ENCODE measurements around the gene EPS8. TPM values are rescaled to one million over a fixed set of nuclear protein-coding genes. Genes with fewer than 3 reads are reported as not detected.

Gene EPS8
- total RNA-seq, 1 donor from 2014 or later: 2.8 TPM

DNA sequence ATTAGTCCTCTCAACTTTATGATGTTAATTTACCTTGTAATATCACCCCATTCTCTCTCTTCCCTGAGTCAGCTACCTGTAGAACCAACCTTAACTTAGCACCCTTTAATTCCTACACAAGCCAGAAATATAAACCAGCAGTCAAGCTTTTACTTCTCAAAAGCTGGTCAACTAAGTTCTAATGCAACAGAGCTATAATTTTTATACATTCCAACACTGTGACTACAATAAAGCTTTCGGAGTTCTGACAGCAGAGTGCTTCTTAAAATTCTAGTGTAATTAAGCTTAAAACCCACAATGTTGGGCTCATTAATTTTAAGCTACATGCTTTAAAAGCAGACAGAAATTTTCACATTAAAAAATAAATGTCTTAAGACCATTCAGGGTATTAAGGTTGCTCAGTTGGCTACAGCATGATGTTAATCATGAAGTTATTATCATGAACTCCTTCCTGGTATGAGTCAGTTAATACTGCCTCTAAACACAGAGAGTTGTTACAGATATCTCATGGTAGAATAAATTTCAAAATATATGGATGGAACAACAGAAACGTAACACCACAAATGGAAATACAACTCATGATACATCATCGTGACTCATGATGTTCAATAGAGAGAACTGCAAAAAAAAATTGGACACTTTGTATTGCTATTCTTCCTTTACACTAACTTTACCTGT lies 126.7 kb downstream of the EPS8 start:
- no peak for DNase-seq (ENCODE audit: low spot score)
- Mint-ChIP-seq H3K9me3 (no peaks in the 10 kb centered on the region), H3K27ac (no peak overlapping the region), H3K27me3 (ENCODE audit: low read depth) (peaks cover 1% of the 10 kb centered on the region), H3K4me1 (ENCODE audit: low read depth) (no peaks in the 10 kb centered on the region), H3K36me3 (ENCODE audit: low read depth) (no peaks in the 10 kb centered on the region), H3K4me3 (ENCODE audit: low read depth) (no peak overlapping the region)
- intact Hi-C loops (cut with micrococcal nuclease): no loop called here

DNA sequence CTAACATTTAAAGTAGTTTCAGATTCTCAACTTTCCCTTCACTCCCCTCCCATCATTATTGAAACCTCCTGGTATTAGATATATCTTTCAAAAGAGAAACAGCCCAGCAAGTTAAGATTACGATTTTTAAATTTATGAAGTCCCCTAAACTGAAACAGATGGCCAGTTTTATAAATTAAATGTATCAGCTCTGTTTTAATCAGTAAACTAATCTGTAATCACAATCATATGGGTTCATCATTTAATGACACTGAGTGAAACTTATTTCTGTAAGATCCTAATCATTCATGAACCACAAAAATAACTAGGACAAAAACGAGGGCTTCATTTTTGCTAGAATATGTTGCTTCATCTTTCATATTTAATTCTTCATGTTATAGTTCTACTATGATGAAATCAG lies 137.8 kb downstream of the EPS8 start:
- Mint-ChIP-seq H3K27me3 (ENCODE audit: low read depth) (no peaks in the 10 kb centered on the region), H3K36me3 (ENCODE audit: low read depth) (no peaks in the 10 kb centered on the region), H3K4me1 (ENCODE audit: low read depth) (no peaks in the 10 kb centered on the region), H3K27ac (no peak overlapping the region), H3K9me3 (no peaks in the 10 kb centered on the region), H3K4me3 (ENCODE audit: low read depth) (no peak overlapping the region)
- DNase-seq (ENCODE audit: low spot score): no peak
- intact Hi-C loops (cut with micrococcal nuclease): no loop called here

DNA sequence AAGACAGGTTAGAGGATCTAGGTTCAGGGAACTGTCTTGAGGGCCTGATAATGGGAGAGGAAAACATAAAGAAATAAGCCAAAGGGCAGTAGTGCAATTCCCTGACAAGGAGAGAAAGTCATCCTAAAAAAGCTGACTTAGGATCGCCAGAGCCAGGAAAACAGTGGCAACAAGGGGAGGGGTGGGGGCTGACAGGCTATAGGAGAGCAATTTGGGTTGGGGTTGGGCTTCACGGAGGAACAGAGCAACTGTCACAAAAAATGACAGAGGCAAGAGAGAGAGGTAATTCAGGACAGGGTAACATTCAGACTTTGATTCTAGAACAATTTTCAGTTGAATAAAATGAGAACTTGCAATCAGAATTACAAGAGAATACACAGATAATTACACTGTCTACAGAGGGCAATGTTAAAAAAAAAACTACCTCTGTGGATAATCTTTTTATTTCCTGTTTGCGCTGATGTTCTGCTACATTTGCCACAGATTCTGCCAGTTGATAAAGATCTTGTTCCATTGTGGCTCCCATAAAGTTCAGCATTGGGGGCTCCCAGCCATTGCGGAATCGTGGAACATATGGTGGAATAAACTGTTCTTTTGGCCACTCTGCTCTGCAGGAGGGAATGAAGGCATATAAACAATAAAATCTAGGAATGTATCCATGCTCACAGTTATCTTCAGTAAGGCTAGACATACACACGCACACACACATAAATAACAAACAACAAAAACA lies 138.6 kb downstream of the EPS8 start:
- Mint-ChIP-seq H3K4me1 (ENCODE audit: low read depth) (no peaks in the 10 kb centered on the region), H3K27me3 (ENCODE audit: low read depth) (no peaks in the 10 kb centered on the region), H3K27ac (no peak overlapping the region), H3K4me3 (ENCODE audit: low read depth) (no peak overlapping the region), H3K36me3 (ENCODE audit: low read depth) (no peaks in the 10 kb centered on the region), H3K9me3 (no peaks in the 10 kb centered on the region)
- intact Hi-C loops (cut with micrococcal nuclease): no loop called here
- DNase-seq (ENCODE audit: low spot score): no peak

GRCh38 chr12:15649347-15649746 lies 139.8 kb downstream of the EPS8 start:
- intact Hi-C loops (cut with micrococcal nuclease): no loop called here
- H3K36me3 Mint-ChIP-seq (ENCODE audit: low read depth): no peaks in the 10 kb centered on the region
- DNase-seq (ENCODE audit: low spot score): no peak
- H3K27me3 Mint-ChIP-seq (ENCODE audit: low read depth): no peaks in the 10 kb centered on the region
- no peak overlapping the region for H3K4me3 Mint-ChIP-seq (ENCODE audit: low read depth)
- H3K4me1 Mint-ChIP-seq (ENCODE audit: low read depth): no peaks in the 10 kb centered on the region
- H3K9me3 Mint-ChIP-seq: no peaks in the 10 kb centered on the region
- H3K27ac Mint-ChIP-seq: no peak overlapping the region

DNA sequence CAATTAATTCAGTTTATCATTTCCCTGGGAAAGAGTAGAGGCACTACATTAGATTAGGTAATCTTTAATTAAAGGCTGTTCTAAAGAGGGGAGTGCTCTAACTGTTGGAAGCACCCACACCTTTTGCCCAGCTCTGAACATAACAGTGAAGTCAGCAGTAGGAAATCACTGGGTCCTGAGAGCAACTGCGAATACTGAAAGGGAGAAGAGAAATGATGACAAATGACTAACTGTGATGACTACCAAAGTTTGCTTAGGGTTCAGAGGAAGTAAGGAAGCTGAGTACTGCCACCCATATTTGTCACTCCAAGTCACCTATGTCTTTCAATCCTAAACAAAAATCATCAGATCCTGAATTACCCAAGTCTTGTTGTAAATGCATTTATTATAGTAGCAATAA lies 140.6 kb downstream of the EPS8 start:
- H3K4me3 Mint-ChIP-seq (ENCODE audit: low read depth): no peak overlapping the region
- no peaks in the 10 kb centered on the region for H3K27me3 Mint-ChIP-seq (ENCODE audit: low read depth)
- no peak overlapping the region for H3K27ac Mint-ChIP-seq
- H3K9me3 Mint-ChIP-seq: no peaks in the 10 kb centered on the region
- no peak for DNase-seq (ENCODE audit: low spot score)
- H3K4me1 Mint-ChIP-seq (ENCODE audit: low read depth): no peaks in the 10 kb centered on the region
- H3K36me3 Mint-ChIP-seq (ENCODE audit: low read depth): no peaks in the 10 kb centered on the region
- intact Hi-C loops (cut with micrococcal nuclease): no loop called here

- Mint-ChIP-seq H3K36me3 (ENCODE audit: low read depth) (no peaks in the 10 kb centered on the region), H3K4me3 (ENCODE audit: low read depth) (no peak overlapping the region), H3K27me3 (ENCODE audit: low read depth) (no peaks in the 10 kb centered on the region), H3K9me3 (no peaks in the 10 kb centered on the region), H3K4me1 (ENCODE audit: low read depth) (no peaks in the 10 kb centered on the region), H3K27ac (no peak overlapping the region)
- no peak for DNase-seq (ENCODE audit: low spot score)
- intact Hi-C loops (cut with micrococcal nuclease): no loop called here
Measured at GRCh38 chr12:15646581-15646980, 142.6 kb downstream of the EPS8 start.

- no peaks in the 10 kb centered on the region for H3K27me3 Mint-ChIP-seq (ENCODE audit: low read depth)
- intact Hi-C loops (cut with micrococcal nuclease): no loop called here
- no peak overlapping the region for H3K4me3 Mint-ChIP-seq (ENCODE audit: low read depth)
- no peak overlapping the region for H3K27ac Mint-ChIP-seq
- no peaks in the 10 kb centered on the region for H3K9me3 Mint-ChIP-seq
- no peak for DNase-seq (ENCODE audit: low spot score)
- no peaks in the 10 kb centered on the region for H3K4me1 Mint-ChIP-seq (ENCODE audit: low read depth)
- H3K36me3 Mint-ChIP-seq (ENCODE audit: low read depth): no peaks in the 10 kb centered on the region
Measured at GRCh38 chr12:15644700-15645099, 144.5 kb downstream of the EPS8 start.

DNA sequence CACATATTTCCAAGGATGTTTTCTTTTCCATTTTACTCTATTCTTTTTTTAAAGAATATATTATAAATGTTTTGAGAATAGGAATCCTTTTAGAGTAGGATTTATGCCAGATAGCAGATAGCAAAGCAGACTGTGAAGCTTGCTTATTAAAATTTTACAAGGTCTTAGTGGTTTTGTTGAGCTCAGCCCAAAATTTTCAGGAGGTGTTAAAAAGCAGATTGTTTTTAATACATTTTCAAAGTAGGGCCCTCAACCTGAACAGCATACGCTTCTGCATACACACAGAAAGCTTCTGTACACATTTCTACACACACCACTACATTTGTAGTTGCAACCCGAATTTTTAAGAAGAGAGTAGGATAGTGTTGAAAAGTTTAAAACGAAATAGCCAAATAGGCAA lies 151.0 kb downstream of the EPS8 start:
- DNase-seq (ENCODE audit: low spot score): no peak
- Mint-ChIP-seq H3K36me3 (ENCODE audit: low read depth) (no peaks in the 10 kb centered on the region), H3K27ac (no peak overlapping the region), H3K4me3 (ENCODE audit: low read depth) (no peak overlapping the region), H3K27me3 (ENCODE audit: low read depth) (peaks cover 7% of the 10 kb centered on the region), H3K4me1 (ENCODE audit: low read depth) (no peaks in the 10 kb centered on the region), H3K9me3 (no peaks in the 10 kb centered on the region)
- intact Hi-C loops (cut with micrococcal nuclease): no loop called here

GRCh38 chr12:15636060-15636890 lies 152.9 kb downstream of the EPS8 start:
- Mint-ChIP-seq H3K36me3 (ENCODE audit: low read depth) (no peaks in the 10 kb centered on the region), H3K27me3 (ENCODE audit: low read depth) (peaks cover 7% of the 10 kb centered on the region), H3K4me3 (ENCODE audit: low read depth) (no peak overlapping the region), H3K27ac (no peak overlapping the region), H3K4me1 (ENCODE audit: low read depth) (no peaks in the 10 kb centered on the region), H3K9me3 (no peaks in the 10 kb centered on the region)
- DNase-seq (ENCODE audit: low spot score): no peak
- intact Hi-C loops (cut with micrococcal nuclease): no loop called here

DNA sequence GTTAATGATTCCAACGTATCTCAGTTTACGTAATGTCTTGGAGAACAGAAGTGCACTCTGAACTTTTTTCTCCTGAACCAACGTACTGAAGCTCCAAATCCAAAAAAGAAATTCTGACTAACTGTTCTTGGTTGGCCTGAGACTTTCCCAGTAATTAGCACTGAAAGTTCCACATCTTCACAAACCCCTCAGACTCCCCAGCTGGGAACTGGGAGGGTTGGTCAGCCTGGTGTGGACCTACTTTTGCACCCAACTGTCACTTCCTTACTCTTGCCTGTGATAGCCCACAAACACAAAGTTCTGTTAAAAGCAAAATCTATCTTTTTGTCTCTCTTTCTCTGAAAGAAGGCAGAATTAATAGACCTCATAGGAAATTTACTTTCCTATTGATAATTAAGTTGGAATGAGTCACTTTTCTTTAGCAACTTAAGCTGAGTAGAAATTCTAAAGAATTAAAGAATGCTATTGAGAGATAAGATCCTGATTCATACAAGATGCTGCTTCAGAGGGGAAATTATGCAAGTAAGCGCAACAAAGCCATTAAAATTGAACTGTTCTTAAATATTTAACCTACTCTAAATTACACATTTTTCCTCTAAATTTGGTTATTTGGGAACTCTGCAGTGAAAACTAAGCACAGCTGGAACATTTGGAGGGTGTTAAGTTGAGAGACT lies 155.0 kb downstream of the EPS8 start:
- Mint-ChIP-seq H3K27ac (no peak overlapping the region), H3K4me3 (ENCODE audit: low read depth) (no peak overlapping the region), H3K27me3 (ENCODE audit: low read depth) (peaks cover 7% of the 10 kb centered on the region), H3K9me3 (no peaks in the 10 kb centered on the region), H3K36me3 (ENCODE audit: low read depth) (no peaks in the 10 kb centered on the region), H3K4me1 (ENCODE audit: low read depth) (no peaks in the 10 kb centered on the region)
- no peak for DNase-seq (ENCODE audit: low spot score)
- intact Hi-C loops (cut with micrococcal nuclease): no loop called here

- no peak overlapping the region for H3K4me3 Mint-ChIP-seq (ENCODE audit: low read depth)
- peaks cover 7% of the 10 kb centered on the region for H3K27me3 Mint-ChIP-seq (ENCODE audit: low read depth)
Measured at GRCh38 chr12:15633201-15633600, 156.0 kb downstream of the EPS8 start.

DNA sequence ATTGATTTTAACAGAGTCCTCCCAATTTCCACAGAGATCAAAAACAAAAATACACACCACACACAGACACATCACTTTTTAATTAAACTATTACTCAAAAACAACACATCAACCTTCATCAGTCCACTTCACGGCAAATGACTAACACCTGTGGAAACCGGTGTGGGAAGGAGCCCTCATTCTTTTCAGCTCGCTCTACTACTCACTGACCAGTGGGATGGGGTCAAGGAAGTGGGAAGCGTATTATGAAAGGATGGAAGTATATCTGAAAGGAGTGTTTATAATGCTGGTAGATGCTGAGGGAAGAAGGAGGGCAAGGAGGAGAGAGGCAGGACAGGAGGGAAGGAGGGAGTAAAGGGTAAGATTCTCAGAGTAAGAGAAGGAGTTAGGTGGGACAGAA lies 156.5 kb downstream of the EPS8 start:
- intact Hi-C loops (cut with micrococcal nuclease): no loop called here
- H3K36me3 Mint-ChIP-seq (ENCODE audit: low read depth): no peaks in the 10 kb centered on the region
- H3K4me3 Mint-ChIP-seq (ENCODE audit: low read depth): no peak overlapping the region
- DNase-seq (ENCODE audit: low spot score): no peak
- H3K4me1 Mint-ChIP-seq (ENCODE audit: low read depth): no peaks in the 10 kb centered on the region
- H3K27ac Mint-ChIP-seq: no peak overlapping the region
- peaks cover 6% of the 10 kb centered on the region for H3K27me3 Mint-ChIP-seq (ENCODE audit: low read depth)
- no peaks in the 10 kb centered on the region for H3K9me3 Mint-ChIP-seq

More at GRCh38 chr12:15633201-15633600, 156.0 kb downstream of the EPS8 start:
- Mint-ChIP-seq H3K4me1 (ENCODE audit: low read depth) (no peaks in the 10 kb centered on the region), H3K9me3 (no peaks in the 10 kb centered on the region), H3K36me3 (ENCODE audit: low read depth) (no peaks in the 10 kb centered on the region), H3K27ac (no peak overlapping the region)
- no peak for DNase-seq (ENCODE audit: low spot score)
- intact Hi-C loops (cut with micrococcal nuclease): no loop called here

All from activated T-helper 2 cell treated with anti-CD3 and anti-CD28 coated beads, Interferon-gamma antibody, Interleukin-2, Interleukin-4, amounts not matched to agents 10 μg/mL and 5 μg/mL and 100 μg/mL, durations not matched to agents 14 hours and 24 hours and 36 hours (primary cell).